K562 (cell line): ENCODE data around the gene DCLK1. TPM values are rescaled to one million over a fixed set of nuclear protein-coding genes. Genes with fewer than 3 reads are reported as not detected.

Source experiments
- ATAC-seq: fragments of 200-7000 bp; cut with Tn5 transposase; 3 replicates; pipeline ENCODE4 v1.9.1; 2020; ENCODE audit warnings: moderate library complexity
- BruUV-seq: library from RNA; stranded (reverse); fragments of 400-500 nt; replicated peaks from 2 replicates; lab custom pipeline; 2021; lab: Mats Ljungman, UMichigan
- CTCF ChIA-PET: fragments of 300-600 bp; formaldehyde crosslinking; extraction: SDS; loops from one replicate; lab custom pipeline; 2021; ENCODE audit warnings: low intra/inter-chr PET ratio; lab: Yijun Ruan, JAX
- POLR2A ChIA-PET: fragments of 300-600, 350-650 bp; sonication (Branson Sonifier 250); formaldehyde crosslinking; extraction: SDS; loops from one replicate; lab custom pipeline; 2021; ENCODE audit warnings: antibody characterized with exemption, inconsistent platforms; lab: Yijun Ruan, JAX
- DNase-seq, 4 experiments: peaks; one replicate each; pipeline versions ENCODE4 v3.0.0 to v3.0.0-alpha.2; 2011 to 2018; ENCODE audit warnings: low spot score in 3 of 4, mixed read lengths in 3 of 4; ENCODE audit errors: extremely low read depth in 1 of 4
- FAIRE-seq: peaks from 2 replicates; lab custom pipeline; 2011; peaks lifted over from hg19 to GRCh38; lab: Jason Lieb, UNC
- H2AFZ ChIP-seq: 2 replicates; pipeline ENCODE4 v1.6.0; 2011; ENCODE audit warnings: low read depth, low read length, control low read depth, inconsistent platforms
- H3K27ac ChIP-seq: fragments of 200-600 bp; 3 replicates; pipeline ENCODE4 v1.8.0; 2011; ENCODE audit warnings: low read depth, mild to moderate bottlenecking, control low read depth, inconsistent platforms, low read length, moderate library complexity, mixed read lengths; ENCODE audit errors: extremely low read depth
- H3K27me3 ChIP-seq, 2 experiments: fragments of 300-600 bp in 1 of 2; 2 replicates in 1 of 2; 3 replicates in 1 of 2; pipeline versions ENCODE4 v1.6.0 to v1.8.0; 2011; ENCODE audit warnings: inconsistent platforms in 2 of 2, low read length in 2 of 2, mild to moderate bottlenecking in 1 of 2, mixed read lengths in 1 of 2, moderate library complexity in 1 of 2; ENCODE audit not compliant: control insufficient read depth in 2 of 2, insufficient read depth in 2 of 2
- H3K36me3 ChIP-seq: fragments of 300-600 bp; 3 replicates; pipeline ENCODE4 v1.8.0; 2011; ENCODE audit warnings: mild to moderate bottlenecking, low read length, inconsistent platforms; ENCODE audit not compliant: control insufficient read depth, insufficient read depth
- H3K4me1 ChIP-seq, 2 experiments: fragments of 200-600 bp in 1 of 2; replicated peaks in 1 of 2; 2 replicates in 1 of 2; 3 replicates in 1 of 2; pipeline versions ENCODE4 v1.5.1 to v1.8.0; 2011; ENCODE audit warnings: inconsistent platforms in 2 of 2, low read length in 2 of 2, mild to moderate bottlenecking in 1 of 2, mixed read lengths in 1 of 2, moderate library complexity in 1 of 2; ENCODE audit not compliant: control insufficient read depth in 2 of 2, insufficient read depth in 2 of 2
- H3K4me2 ChIP-seq: 2 replicates; pipeline ENCODE4 v1.6.1; 2011; ENCODE audit warnings: low read length, control low read depth, inconsistent platforms, mixed read lengths; ENCODE audit not compliant: insufficient read depth
- H3K4me3 ChIP-seq: fragments of 200-600 bp; sonication (generic), shearing (Covaris generic); 2 replicates; pipeline ENCODE4 v1.5.1; 2016; ENCODE audit warnings: control low read depth, inconsistent platforms
- H3K79me2 ChIP-seq: fragments of 200-600 bp; 3 replicates; pipeline ENCODE4 v1.8.0; 2011; ENCODE audit warnings: low read length, inconsistent platforms; ENCODE audit not compliant: control insufficient read depth, insufficient read depth
- H3K9ac ChIP-seq, 2 experiments: 2 replicates each; pipeline versions ENCODE4 v1.6.0 to v1.6.1; 2011; ENCODE audit warnings: low read depth in 2 of 2, low read length in 2 of 2, control low read depth in 1 of 2, inconsistent platforms in 1 of 2, mild to moderate bottlenecking in 1 of 2, mixed read lengths in 1 of 2; ENCODE audit not compliant: insufficient read depth in 1 of 2
- H3K9me1 ChIP-seq: one replicate; pipeline ENCODE4 v1.6.0; 2011; ENCODE audit warnings: inconsistent platforms, mild to moderate bottlenecking, low read length, moderate library complexity; ENCODE audit not compliant: control insufficient read depth, insufficient read depth
- H3K9me3 ChIP-seq: replicated peaks from 2 replicates; pipeline ENCODE4 v1.5.1; 2011; ENCODE audit warnings: low read depth, low read length, inconsistent platforms; ENCODE audit not compliant: control insufficient read depth, insufficient read depth
- H4K20me1 ChIP-seq: replicated peaks from 2 replicates; pipeline ENCODE4 v1.6.1; 2011; ENCODE audit warnings: low read length, inconsistent platforms, mixed read lengths; ENCODE audit not compliant: control insufficient read depth, insufficient read depth
- CSDE1 ChIP-seq, 2 experiments: fragments of 450-650 bp; IDR thresholded peaks; 2 replicates each; pipeline ENCODE4 v1.6.1; 2016; ENCODE audit warnings: mild to moderate bottlenecking in 1 of 2
- DACH1 ChIP-seq: fragments of 450-650 bp; IDR thresholded peaks from 2 replicates; pipeline ENCODE4 v1.6.1; 2018; ENCODE audit not compliant: partially characterized antibody
- FOXM1 ChIP-seq, 2 experiments: fragments of 450-650 bp in 1 of 2; sonication (generic) in 1 of 2; formaldehyde crosslinking in 1 of 2; IDR thresholded peaks; 2 replicates each; pipeline versions ENCODE4 v1.6.1 to v1.9.0; 2017 to 2022; ENCODE audit warnings: low read depth in 2 of 2, mild to moderate bottlenecking in 2 of 2, missing genetic modification reagents in 1 of 2, moderate library complexity in 1 of 2
- JUN ChIP-seq, 2 experiments: sonication (generic) in 1 of 2; formaldehyde crosslinking in 1 of 2; IDR thresholded peaks; 2 replicates each; pipeline versions ENCODE4 v1.6.1 to v1.8.0; 2012 to 2022; ENCODE audit warnings: borderline replicate concordance in 2 of 2, mild to moderate bottlenecking in 2 of 2, improper control_type of control experiment in 1 of 2, low read depth in 1 of 2, low read length in 1 of 2, missing genetic modification reagents in 1 of 2
- JUNB ChIP-seq: fragments of 450-650 bp; formaldehyde crosslinking; conservative IDR thresholded peaks from 2 replicates; pipeline ENCODE4 v1.4.0; 2020; ENCODE audit warnings: mild to moderate bottlenecking
- NCOA4 ChIP-seq: fragments of 450-650 bp; IDR thresholded peaks from 2 replicates; pipeline ENCODE4 v1.6.1; 2018; ENCODE audit warnings: mild to moderate bottlenecking; ENCODE audit not compliant: partially characterized antibody
- NCOR1 ChIP-seq: fragments of 450-650 bp; IDR thresholded peaks from 2 replicates; pipeline ENCODE4 v1.6.1; 2016; ENCODE audit warnings: mild to moderate bottlenecking, moderate library complexity
- PHB2 ChIP-seq: fragments of 450-650 bp; IDR thresholded peaks from 2 replicates; pipeline ENCODE4 v1.6.1; 2017; ENCODE audit warnings: low read depth
- PHF8 ChIP-seq: fragments of 200-600 bp; sonication (generic); IDR thresholded peaks from 2 replicates; pipeline ENCODE4 v1.6.1; 2012; ENCODE audit warnings: mixed run types, mild to moderate bottlenecking, inconsistent platforms, low read length, moderate library complexity, borderline replicate concordance
- SIX5 ChIP-seq, 2 experiments: IDR thresholded peaks; 2 replicates each; pipeline ENCODE4 v1.6.1; 2011; ENCODE audit warnings: low read length in 2 of 2, borderline replicate concordance in 1 of 2, low read depth in 1 of 2, mild to moderate bottlenecking in 1 of 2, moderate library complexity in 1 of 2; ENCODE audit not compliant: insufficient read depth in 1 of 2
- SRF ChIP-seq, 2 experiments: fragments of 250-450, 450-650 bp in 1 of 2; sonication (Bioruptor Pico) in 1 of 2; sonication (generic) in 1 of 2; formaldehyde crosslinking; IDR thresholded peaks; 2 replicates each; pipeline versions ENCODE4 v1.5.0 to v1.5.1; 2020 to 2022; ENCODE audit warnings: mild to moderate bottlenecking in 1 of 2, missing genetic modification reagents in 1 of 2
- SRSF9 ChIP-seq: fragments of 200-400 bp; formaldehyde crosslinking; IDR thresholded peaks from 2 replicates; pipeline ENCODE4 v1.6.1; 2017; ENCODE audit warnings: low read depth, low read length, borderline replicate concordance
- ZNF561 ChIP-seq: fragments of 450-650 bp; formaldehyde crosslinking; conservative IDR thresholded peaks from 2 replicates; pipeline ENCODE4 v1.4.0; 2020; ENCODE audit warnings: mild to moderate bottlenecking, moderate library complexity
- WGBS: fragments of 100-300 bp; shearing (Covaris generic); methylation state at CpG from one replicate; pipeline ENCODE4 v1.1.6; 2016; ENCODE audit warnings: low coverage, mixed read lengths; ENCODE audit not compliant: insufficient coverage; ENCODE audit errors: missing lambda C conversion rate; 5-methylcytosine and 5-hydroxymethylcytosine counted together
- in situ Hi-C: fragments of 300-500 bp; cut with MboI; formaldehyde crosslinking; loops from 4 replicates; pipeline ENCODE4 v1.15.0; 2018; ENCODE audit warnings: inconsistent platforms, mixed read lengths
- intact Hi-C: fragments of 100-400 bp; cut with micrococcal nuclease; formaldehyde crosslinking; loops from 2 replicates; pipeline ENCODE4 v1.14.2; 2022
- polyA plus RNA-seq, 8 experiments: library from polyadenylated mRNA; depleted of rRNA in 4 of 8; stranded (reverse) in 5 of 8; unstranded in 3 of 8; fragments of >200 nt; fragmentation: Nextera tagmentation in 2 of 8; fragmentation: Illumina TruSeq in 1 of 8; extraction: Ambion mirVana in 2 of 8; extraction: Trizol in 1 of 8; gene quantifications; 2 replicates each; pipeline versions ENCODE4 v1.2.1 to v1.2.3, GENCODE V29; 2011 to 2014; ENCODE audit warnings: inconsistent platforms in 1 of 8, missing spikeins in 1 of 8
- total RNA-seq, 7 experiments: library from RNA; depleted of rRNA in 6 of 7; stranded (reverse); fragments of >200 nt in 6 of 7; fragmentation: Illumina TruSeq in 2 of 7; extraction: Trizol in 2 of 7; gene quantifications; 2 replicates each; pipeline versions ENCODE4 v1.2.1 to v1.2.3, GENCODE V29; 2011 to 2021; ENCODE audit warnings: low replicate concordance in 1 of 7
- TF ChIP-seq, protein P1 (sequence below): sonication (generic); formaldehyde crosslinking; IDR thresholded peaks from 2 replicates; pipeline ENCODE4 v1.8.1; 2023; ENCODE audit warnings: mild to moderate bottlenecking, missing genetic modification reagents
- TF ChIP-seq, protein P2 (sequence below): fragments of 250-450 bp; sonication (Bioruptor Pico); IDR thresholded peaks from 2 replicates; pipeline ENCODE4 v1.5.0; 2020; ENCODE audit warnings: mild to moderate bottlenecking
- TF ChIP-seq, protein P3 (sequence below): IDR thresholded peaks from 2 replicates; pipeline ENCODE4 v1.6.1; 2011; ENCODE audit not compliant: insufficient read length; ENCODE audit errors: extremely low read depth
- TF ChIP-seq, protein P4 (sequence below): IDR thresholded peaks from 2 replicates; pipeline ENCODE4 v1.6.1; 2011; ENCODE audit warnings: borderline replicate concordance, low read depth, mild to moderate bottlenecking, moderate library complexity, low read length; ENCODE audit not compliant: insufficient read depth, poor library complexity, severe bottlenecking

Gene DCLK1
- total and polyA plus RNA-seq, 9 of the 15 experiments (the other 6 are each of a cell fraction or from before 2014, with no cell fraction given): 0.07 TPM; not detected in 8

DNA sequence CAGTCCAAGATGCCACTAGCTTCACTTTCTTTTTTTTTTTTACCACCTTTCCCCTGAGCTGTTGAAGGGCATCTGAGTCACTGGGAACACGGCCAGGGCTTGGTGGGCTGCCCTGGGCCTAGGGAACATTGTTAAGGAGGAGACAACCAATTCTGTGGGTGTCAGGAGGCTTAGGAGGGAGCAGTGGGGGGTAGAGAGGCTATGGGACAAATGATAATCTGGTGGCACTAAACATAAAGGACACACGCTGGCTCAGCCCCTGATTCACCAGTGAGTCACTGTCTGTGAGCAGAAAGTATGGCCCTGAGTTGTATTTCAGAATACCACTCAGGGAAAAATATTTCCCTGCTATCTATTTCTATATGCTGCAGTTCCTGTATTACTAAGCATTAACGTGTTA lies 207.8 kb downstream of the DCLK1 start:
- DNase-seq: no peak
- no peaks in the 10 kb centered on the region for H3K9me3 ChIP-seq
- no peaks in the 10 kb centered on the region for H3K79me2 ChIP-seq
- ATAC-seq: no peak
- no peak overlapping the region for H3K27ac ChIP-seq
- no peaks in the 10 kb centered on the region for H3K27me3 ChIP-seq
- TF ChIP-seq JUNB (no peak), PHB2 (no peak), SRSF9 (no peak), PHF8 (no peak), SIX5 (IDR thresholded peaks at IDR 0.05; ENCODE audit: borderline replicate concordance in 1 of 2, insufficient read depth in 1 of 2, low read depth in 1 of 2, low read length in 2 of 2) (no peak), NCOA4 (no peak), DACH1 (no peak), FOXM1 (IDR thresholded peaks at IDR 0.05; ENCODE audit: low read depth) (no peak), FOXM1 (CRISPR knock-in tag; IDR thresholded peaks at IDR 0.05; ENCODE audit: low read depth) (no peak), CSDE1 (IDR thresholded peaks at IDR 0.05) (no peak), JUN (IDR thresholded peaks at IDR 0.05; ENCODE audit: borderline replicate concordance, low read depth, low read length) (no peak), JUN (CRISPR knock-in tag; IDR thresholded peaks at IDR 0.05; ENCODE audit: borderline replicate concordance) (no peak), SRF (CRISPR knock-in tag; IDR thresholded peaks at IDR 0.05) (no peak), NCOR1 (no peak), ZNF561 (no peak)
- TF ChIP-seq, protein P1, sequence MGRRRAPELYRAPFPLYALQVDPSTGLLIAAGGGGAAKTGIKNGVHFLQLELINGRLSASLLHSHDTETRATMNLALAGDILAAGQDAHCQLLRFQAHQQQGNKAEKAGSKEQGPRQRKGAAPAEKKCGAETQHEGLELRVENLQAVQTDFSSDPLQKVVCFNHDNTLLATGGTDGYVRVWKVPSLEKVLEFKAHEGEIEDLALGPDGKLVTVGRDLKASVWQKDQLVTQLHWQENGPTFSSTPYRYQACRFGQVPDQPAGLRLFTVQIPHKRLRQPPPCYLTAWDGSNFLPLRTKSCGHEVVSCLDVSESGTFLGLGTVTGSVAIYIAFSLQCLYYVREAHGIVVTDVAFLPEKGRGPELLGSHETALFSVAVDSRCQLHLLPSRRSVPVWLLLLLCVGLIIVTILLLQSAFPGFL (CRISPR knock-in tag): no peak
- TF ChIP-seq, protein P2, sequence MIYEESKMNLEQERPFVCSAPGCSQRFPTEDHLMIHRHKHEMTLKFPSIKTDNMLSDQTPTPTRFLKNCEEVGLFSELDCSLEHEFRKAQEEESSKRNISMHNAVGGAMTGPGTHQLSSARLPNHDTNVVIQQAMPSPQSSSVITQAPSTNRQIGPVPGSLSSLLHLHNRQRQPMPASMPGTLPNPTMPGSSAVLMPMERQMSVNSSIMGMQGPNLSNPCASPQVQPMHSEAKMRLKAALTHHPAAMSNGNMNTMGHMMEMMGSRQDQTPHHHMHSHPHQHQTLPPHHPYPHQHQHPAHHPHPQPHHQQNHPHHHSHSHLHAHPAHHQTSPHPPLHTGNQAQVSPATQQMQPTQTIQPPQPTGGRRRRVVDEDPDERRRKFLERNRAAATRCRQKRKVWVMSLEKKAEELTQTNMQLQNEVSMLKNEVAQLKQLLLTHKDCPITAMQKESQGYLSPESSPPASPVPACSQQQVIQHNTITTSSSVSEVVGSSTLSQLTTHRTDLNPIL (CRISPR knock-in tag): no peak
- TF ChIP-seq, protein P3, sequence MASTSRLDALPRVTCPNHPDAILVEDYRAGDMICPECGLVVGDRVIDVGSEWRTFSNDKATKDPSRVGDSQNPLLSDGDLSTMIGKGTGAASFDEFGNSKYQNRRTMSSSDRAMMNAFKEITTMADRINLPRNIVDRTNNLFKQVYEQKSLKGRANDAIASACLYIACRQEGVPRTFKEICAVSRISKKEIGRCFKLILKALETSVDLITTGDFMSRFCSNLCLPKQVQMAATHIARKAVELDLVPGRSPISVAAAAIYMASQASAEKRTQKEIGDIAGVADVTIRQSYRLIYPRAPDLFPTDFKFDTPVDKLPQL: no peak
- TF ChIP-seq, protein P4, sequence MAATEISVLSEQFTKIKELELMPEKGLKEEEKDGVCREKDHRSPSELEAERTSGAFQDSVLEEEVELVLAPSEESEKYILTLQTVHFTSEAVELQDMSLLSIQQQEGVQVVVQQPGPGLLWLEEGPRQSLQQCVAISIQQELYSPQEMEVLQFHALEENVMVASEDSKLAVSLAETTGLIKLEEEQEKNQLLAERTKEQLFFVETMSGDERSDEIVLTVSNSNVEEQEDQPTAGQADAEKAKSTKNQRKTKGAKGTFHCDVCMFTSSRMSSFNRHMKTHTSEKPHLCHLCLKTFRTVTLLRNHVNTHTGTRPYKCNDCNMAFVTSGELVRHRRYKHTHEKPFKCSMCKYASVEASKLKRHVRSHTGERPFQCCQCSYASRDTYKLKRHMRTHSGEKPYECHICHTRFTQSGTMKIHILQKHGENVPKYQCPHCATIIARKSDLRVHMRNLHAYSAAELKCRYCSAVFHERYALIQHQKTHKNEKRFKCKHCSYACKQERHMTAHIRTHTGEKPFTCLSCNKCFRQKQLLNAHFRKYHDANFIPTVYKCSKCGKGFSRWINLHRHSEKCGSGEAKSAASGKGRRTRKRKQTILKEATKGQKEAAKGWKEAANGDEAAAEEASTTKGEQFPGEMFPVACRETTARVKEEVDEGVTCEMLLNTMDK: no peak
- no peaks in the 10 kb centered on the region for H3K9me1 ChIP-seq
- in situ Hi-C loops: no loop called here
- H4K20me1 ChIP-seq: no peaks in the 10 kb centered on the region
- no peaks in the 10 kb centered on the region for H3K4me1 ChIP-seq
- BruUV-seq: no TSS peak
- H3K4me3 ChIP-seq: no peak overlapping the region
- no peaks in the 10 kb centered on the region for H3K36me3 ChIP-seq
- POLR2A ChIA-PET: interaction anchor here (0.6 kb wide), 1 partner anchor 1568 kb away, joined by 3 read pairs; no protein-coding TSS in a partner anchor
- no peak overlapping the region for H3K4me2 ChIP-seq
- no peak overlapping the region for H3K9ac ChIP-seq
- no peak overlapping the region for H2AFZ ChIP-seq
- no peak for FAIRE-seq
- CTCF ChIA-PET: no interaction called here
- 0% methylated on average over 2 of the region's 3 CpGs for WGBS
- intact Hi-C loops: no loop called here
